Measurements from ENCODE around the gene ZFYVE28.

Gene ZFYVE28

GRCh38 chr4:2289311-2289954, 129.0 kb downstream of the ZFYVE28 start:
- DNase-seq (ENCODE audit: low read depth): no peak
- TF ChIP-seq CTCF (IDR thresholded peaks at IDR 0.05; ENCODE audit: low read depth, low read length, missing control alignments): no peak
- no peak overlapping the region for H3K4me3 ChIP-seq (ENCODE audit: low read depth, low read length)

GRCh38 chr4:2288051-2288541, 130.3 kb downstream of the ZFYVE28 start:
- no peak overlapping the region for H3K4me3 ChIP-seq (ENCODE audit: low read depth, low read length)
- TF ChIP-seq CTCF (IDR thresholded peaks at IDR 0.05; ENCODE audit: low read depth, low read length, missing control alignments): no peak
- no peak for DNase-seq (ENCODE audit: low read depth)

GRCh38 chr4:2287594-2287915, 130.9 kb downstream of the ZFYVE28 start:
- DNase-seq (ENCODE audit: low read depth): no peak
- TF ChIP-seq CTCF (IDR thresholded peaks at IDR 0.05; ENCODE audit: low read depth, low read length, missing control alignments): no peak
- H3K4me3 ChIP-seq (ENCODE audit: low read depth, low read length): no peak overlapping the region

- TF ChIP-seq CTCF (IDR thresholded peaks at IDR 0.05; ENCODE audit: low read depth, low read length, missing control alignments): no peak
- no peak overlapping the region for H3K4me3 ChIP-seq (ENCODE audit: low read depth, low read length)
- DNase-seq (ENCODE audit: low read depth): no peak
Measured at GRCh38 chr4:2286904-2287593, 131.4 kb downstream of the ZFYVE28 start.

GRCh38 chr4:2285613-2286381, 132.6 kb downstream of the ZFYVE28 start:
- no peak overlapping the region for H3K4me3 ChIP-seq (ENCODE audit: low read depth, low read length)
- TF ChIP-seq CTCF (IDR thresholded peaks at IDR 0.05; ENCODE audit: low read depth, low read length, missing control alignments): no peak
- DNase-seq (ENCODE audit: low read depth): no peak

- no peak for DNase-seq (ENCODE audit: low read depth)
- H3K4me3 ChIP-seq (ENCODE audit: low read depth, low read length): no peak overlapping the region
- TF ChIP-seq CTCF (IDR thresholded peaks at IDR 0.05; ENCODE audit: low read depth, low read length, missing control alignments): no peak
Measured at GRCh38 chr4:2284934-2285612, 133.4 kb downstream of the ZFYVE28 start.
